Activated CD4-positive, alpha-beta T cell treated with anti-CD3 and anti-CD28 coated beads for 24 hours (primary cell): ENCODE results near the gene SAG.
A peak's percentile ranks its signal among the peaks of the same experiment; 100 is the strongest.
"Not testable (repeated sequence)": the region's sequence is repeated elsewhere in the genome, so short reads cannot be mapped to it uniquely, and the experiment has no call there.

Experiments
- DNase-seq, 2 donors: peaks; one replicate each; pipeline ENCODE4 v3.0.0-alpha.2; 2020; ENCODE audit warnings: low read depth in 2 of 2

SAG gene

DNA sequence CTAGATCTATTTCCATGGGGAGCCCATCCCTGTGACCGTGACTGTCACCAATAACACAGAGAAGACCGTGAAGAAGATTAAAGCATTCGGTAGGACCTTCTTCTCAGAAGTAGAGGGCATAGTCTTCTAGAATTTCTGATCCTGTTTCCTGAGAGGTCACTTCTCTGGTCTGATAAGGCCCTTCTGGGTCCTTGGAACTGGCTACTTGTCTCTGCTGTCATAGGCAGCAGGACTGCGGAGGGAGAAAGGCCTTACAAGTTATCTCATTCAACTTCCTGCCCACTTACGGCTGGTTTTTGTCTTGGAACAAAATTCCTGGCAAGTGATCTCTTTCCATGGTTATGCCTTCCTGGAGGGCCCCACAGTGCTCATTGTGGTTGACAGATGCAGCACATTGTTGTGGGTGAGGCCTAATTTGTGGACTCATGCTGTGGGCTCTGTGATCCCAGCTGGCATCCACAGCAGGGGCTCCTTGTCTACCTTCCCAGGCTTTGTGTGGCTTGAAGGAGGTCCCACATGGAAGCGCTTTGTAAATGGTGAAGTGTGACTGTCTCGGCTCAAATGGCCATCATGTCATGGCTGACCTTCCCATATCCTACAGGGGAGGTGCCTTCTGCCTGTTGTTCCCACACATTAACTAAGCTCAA lies 22.0 kb downstream of the SAG start:
- no peak for DNase-seq

DNA sequence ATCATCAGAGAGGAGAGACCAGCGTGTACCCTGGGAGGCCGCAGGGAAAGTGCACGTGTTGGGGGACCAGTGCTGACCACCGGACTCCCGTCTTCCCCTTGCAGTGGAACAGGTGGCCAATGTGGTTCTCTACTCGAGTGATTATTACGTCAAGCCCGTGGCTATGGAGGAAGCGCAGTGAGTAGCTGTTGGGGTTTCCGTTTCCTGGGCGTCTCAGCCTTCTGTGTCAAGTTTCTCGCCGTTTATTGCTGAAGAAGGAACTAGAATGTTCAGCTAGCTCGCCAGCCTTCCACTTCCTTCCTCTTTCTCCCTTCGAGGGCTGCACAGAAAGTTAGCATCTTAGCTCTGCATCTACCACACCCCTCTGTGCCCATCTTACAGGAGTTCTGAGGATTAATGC lies 23.9 kb downstream of the SAG start:
- peak; percentile 28 to 35 for DNase-seq

DNA sequence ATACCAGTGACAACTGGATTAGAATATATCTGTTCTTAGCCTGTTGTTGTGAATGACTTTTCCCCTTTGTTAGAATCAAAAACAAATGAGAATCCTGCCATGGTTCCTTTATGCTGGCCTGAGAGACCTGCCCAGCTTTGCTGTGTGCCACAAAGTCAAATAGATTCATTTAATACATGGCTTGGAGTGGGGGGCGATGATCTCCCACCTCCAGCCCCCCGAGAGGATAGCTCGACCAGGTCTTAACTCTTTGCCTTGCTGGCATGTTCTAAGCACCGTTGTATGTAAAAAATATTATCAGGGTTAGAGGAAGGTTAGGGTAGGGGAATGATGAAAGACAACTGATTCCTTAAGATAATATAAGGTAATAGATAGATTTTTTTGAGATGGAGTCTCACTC lies 24.5 kb downstream of the SAG start:
- no peak for DNase-seq

DNA sequence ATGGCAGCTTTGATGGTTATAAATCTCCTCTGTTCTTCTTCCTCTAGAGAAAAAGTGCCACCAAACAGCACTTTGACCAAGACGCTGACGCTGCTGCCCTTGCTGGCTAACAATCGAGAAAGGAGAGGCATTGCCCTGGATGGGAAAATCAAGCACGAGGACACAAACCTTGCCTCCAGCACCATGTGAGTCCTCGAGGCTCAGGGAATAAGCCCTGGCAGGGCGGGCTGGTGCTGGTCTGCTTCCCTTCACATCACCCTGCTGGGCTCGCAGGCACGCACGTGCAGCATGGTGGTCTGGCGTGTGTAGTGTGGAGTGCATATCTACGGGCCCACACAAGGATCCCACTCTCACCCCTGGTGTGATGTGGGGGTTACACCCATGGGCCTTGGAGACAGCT lies 27.3 kb downstream of the SAG start:
- DNase-seq: no peak

DNA sequence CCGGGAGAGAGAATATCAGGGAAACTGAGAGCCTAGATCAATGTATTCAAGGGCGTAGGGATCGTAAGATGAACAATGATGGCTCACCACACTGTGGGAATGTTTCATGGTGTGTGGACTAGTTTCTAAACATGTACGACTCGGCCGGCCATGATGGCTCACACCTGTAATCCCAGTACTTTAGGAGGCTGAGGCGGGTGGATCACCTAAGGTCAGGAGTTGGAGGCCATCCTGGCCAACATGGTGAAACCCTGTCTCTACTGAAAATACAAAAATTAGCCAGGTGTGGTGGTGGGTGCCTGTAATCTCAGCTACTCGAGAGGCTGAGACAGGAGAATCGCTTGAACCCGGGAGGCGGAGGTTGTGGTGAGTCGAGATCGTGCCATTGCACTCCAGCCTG lies 28.5 kb downstream of the SAG start:
- not testable (repeated sequence) for DNase-seq

DNA sequence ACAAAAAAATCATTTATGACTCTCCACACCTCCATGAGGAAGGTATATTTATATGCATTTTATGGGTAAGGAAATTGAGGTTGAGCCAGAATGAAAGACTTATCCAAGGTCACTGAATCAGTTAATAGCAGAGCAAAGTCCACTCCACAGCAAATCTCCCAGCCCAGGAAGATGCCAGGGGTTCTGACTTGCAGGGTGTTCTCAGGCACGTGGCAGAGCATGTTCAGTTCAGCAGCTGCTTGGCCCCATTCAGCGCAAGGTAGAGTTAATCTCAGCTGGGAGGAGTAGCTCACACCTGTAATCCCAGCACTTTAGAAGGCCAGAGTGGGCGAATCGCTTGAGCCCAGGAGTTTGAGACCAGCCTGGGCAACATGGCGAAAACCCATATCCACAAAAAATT lies 28.9 kb downstream of the SAG start:
- DNase-seq: no peak

DNA sequence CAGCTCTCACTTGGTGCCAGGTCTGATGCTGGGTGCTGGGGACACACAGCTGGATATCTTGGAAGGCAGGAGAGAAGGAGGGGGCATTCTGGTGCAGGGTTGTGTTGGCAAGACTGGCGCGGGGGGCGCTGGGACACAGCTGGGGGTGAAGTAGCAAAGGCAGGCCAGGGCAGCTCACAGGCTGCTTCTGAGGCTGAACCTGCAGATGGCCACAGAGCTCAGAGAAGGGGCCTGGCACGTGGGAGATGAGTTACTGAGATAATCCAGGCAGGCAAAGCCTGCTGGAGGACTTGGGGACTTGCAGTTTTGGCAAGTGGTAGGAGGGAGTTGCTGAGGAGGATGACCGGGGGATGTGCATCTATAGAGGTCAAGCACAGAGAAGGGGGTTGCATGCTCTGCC lies 30.4 kb downstream of the SAG start:
- DNase-seq: no peak

DNA sequence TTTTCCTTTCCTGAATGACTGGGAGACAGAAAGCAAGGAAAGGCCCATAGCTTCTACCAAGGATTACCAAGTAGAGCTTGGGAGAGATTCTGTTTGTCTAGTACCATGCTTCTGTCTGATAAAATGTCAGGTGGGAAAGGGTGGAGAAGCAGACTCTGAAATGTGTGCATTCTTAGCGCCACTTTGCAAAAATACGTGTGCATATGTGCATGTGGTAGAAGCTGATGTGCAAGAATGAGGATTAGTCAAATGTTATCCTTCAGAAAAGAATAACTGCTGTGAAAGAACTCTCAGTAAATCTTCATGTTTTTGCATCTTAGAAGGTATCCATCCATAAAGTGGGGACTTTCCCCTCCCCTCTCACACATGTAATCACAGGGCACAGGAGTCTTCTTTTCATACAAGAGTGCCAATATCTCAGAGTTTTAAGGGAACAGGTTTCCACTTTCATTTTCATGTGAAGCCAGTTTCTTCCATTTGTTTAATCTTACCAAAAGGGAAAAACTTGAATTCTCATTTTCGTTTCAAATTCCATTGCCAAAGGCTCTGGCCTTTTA lies 31.3 kb downstream of the SAG start:
- no peak for DNase-seq

DNA sequence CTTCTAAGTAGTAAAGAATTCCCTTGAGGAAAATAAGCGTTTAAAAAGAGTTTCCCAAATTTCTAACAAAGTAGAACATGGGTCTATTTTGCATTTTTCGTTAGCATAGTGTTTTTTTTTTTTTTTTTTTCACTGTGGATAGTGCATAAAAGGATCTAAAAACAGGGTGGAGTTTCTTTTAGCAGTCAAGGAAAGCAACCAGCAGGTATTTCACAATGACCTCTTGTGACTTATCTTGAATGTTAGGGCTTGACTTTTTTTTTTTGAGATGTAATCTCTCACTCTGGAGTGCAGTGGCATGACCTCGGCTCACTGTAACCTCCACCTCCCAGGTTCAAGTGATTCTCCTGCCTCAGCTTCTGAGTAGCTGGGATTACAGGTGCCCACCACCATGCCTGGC lies 31.8 kb downstream of the SAG start:
- DNase-seq: no peak

DNA sequence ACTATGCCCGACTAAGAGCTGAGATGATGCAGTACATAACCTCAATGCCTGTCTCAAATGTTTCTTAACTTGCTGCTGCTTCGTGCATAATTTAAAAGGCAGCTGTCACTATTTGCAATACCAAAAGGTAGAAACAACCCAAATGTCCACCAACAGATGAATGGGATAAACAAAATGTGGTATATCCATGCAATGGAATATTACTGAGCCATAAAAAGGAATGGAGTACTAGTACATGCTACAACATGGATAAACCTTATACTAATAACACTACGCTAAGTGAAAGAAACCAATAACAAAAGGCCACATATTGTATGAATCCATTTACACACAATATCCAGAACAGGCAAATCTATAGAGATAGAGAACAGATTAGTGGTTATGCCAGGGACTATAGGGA lies 33.7 kb downstream of the SAG start:
- no peak for DNase-seq

DNA sequence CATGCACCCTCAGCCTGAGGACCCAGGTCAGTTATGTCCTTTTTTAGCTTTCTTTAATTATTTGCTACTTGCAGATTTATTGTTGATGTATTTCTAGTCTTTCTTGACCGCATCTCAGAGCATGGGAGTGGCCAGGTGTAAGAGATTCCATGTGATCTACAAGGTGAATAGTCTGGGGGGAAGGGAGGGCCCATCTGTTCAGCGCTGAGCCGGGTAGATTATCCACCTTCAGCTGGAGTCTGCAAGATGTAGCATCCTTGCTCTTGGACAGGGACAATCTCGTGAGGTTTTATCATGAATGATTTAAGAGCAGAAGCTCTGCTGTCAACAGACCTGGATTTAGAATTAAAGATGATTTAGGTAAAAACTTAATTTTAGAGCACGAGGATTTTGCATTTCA lies 34.7 kb downstream of the SAG start:
- DNase-seq: no peak

DNA sequence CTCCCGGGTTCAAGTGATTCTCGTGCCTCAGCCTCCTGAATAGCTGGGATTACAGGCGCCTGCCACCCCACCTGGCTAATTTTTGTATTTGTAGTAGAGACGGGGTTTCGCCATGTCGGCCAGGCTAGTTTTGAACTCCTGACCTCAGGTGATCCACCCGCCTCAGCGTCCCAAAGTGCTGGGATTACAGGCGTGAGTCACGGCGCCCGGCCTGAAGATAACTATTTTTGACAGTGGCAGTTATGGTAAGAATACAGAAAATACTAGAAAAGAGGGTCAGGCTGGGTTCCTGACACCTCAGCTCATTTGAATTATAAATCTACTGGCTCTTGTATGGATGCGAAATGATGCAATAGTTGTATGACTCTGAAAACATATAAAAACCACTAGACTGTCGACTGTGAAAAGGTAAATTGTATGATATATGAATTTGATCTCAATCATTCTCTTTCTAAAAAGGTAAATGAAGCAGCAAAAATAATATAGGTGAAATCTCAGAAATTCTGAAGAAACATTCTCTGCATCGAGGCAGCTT lies 35.6 kb downstream of the SAG start:
- DNase-seq: no peak

DNA sequence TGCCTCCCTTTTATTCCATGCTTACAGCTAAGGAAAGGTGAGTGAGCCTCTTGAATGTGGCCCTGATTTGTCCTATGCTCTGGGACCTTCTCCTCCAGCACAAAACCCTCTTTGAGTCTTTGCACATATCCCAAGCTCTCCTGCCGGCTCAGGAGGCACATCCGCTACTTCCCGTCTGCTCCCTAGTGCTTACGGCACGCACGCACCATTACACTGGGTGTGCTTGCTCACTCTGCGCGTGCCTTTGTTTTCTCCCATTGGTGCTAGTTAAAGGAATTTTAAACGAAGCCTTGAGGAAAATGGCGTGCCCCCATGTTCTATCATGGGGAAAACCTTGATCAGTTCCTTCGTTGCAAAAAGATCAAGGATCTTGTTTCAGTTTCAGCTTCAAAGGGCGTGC lies 38.8 kb downstream of the SAG start:
- DNase-seq: no peak

DNA sequence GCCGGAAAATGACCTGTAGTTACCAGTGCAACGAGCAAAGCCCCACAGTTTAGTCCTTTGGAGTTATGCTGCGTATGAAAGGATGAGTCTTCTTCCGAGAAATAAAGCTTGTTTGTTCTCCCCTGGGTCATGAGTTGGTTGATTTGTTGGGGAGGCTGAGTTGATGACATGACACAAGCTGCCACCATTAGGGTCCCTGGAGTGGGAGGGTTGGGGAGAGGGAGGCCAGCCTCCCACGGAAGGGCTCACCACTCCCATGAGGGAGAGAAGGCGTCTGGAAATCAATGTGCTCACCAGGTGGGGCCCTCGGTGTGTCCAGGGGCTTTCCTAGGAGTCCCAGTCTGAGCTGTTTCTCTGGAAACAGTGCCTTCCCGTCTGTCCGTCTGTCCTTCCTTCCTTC lies 39.3 kb downstream of the SAG start:
- no peak for DNase-seq

DNA sequence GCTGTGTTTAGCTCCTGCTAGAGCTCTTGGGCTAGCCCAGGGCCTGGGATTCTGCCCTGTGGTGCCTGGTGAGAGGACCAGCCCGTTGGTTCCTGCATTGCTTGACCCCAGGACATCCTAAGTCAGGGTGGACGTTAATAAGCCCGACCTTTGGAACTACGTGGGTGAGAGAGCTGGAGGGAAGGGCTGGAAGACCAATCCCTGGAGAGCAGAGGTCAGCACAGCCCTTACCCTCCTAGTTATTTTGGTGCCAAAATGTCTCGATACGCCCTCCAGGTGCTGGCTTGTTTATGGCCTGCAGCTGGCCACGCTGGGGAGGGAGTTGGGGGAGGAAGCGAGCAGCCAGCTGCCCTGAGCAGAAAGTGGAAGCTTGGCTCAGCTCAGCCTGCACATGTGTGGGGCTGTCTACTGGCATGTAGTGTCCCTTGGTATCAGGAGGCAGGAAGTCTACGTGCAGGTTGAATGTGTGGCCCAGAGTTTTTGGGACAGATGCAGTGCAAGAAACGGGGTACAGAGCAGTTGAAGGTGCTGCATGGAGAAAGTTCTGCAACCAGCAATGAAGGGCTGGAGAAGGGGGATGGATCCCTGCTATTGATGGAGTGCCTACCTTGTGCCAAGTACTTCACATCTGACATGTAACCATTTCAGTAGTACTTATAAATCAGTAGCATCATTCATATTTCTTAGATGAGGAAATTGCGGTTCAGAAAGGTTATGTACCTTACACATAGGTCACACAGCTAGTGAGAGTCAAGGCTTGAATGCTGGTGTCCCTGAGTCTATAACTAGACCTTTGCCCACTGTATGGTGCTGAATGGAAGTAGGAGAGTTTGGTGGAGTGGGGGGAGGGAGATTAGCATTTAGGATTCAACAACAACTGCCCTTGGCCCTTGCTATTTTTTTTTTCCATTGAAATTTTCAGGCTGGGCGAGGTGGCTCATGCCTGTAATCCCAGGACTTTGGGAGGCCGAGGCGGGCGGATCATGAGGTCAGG lies 41.7 kb downstream of the SAG start:
- no peak for DNase-seq

DNA sequence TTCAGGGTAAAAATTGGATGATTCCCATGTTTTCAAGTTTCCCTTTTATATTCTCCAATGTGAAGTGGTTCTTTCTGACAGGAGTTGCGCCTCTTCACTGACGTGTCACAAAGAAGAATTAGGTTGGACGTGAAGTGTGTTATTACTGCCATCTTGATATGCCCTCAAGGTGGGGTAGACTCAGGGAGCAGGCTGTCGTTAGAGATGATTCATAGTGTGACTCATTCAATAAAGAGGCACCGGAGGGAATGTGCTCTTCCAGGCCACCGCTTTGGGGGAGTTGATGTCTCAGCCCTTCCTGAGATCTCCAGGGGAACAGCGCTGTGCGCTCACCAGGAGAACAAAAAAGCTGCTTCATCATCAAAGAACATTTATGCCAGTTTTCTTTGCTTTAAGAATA lies 43.1 kb downstream of the SAG start:
- peak in 1 of 2 donors; percentile 27 for DNase-seq

DNA sequence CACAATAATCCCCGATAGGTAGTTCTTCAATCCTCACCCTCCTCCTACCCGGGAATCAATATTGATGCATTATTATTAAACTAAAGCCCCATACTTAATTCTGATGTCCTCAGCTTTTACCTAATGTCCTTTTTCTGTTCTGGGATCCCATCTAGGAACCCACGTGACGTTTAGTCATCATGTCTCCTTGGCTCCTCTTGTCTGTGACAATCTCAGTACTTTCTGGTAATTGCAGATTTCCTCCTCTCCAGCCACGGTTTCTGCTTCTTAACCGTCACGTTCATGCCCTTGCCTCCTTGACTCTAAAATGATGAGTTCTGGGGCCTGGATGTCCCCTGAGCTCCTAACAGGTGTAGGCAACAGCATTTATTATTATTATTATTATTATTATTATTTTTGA lies 43.8 kb downstream of the SAG start:
- no peak for DNase-seq

DNA sequence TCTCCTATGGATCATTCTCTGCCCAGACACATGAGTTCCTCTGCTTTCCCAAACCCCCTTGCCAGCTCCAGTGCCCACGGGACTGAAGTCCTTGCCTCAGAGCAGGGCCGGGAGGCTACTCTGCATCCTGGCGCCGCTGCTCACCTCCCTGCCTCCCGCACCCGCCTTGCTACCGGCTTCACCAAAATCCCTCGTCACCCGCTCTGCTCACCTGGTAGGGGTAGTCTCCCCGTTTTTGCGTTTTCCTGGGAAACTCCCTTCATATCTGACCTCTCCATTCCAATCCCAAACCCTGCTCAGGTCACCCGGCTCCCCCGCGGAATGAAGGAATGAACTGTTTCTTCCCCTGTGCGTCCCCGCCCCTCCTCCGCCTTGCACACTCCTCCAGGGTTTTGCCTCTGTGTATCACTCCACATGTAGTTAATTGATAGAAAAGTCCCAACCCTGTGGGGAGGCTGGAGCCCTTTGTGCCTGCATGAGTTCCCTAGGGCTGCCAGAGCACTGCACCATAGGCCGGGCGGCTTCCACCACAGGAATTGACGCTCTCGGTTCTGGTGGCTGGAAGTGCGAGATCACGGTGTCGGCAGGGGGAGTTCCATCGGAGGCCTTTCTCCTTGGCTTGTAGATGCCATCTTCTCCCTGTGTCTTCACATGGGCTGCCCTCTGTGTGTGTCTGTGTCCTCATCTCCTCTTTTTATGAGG lies 44.7 kb downstream of the SAG start:
- no peak for DNase-seq

DNA sequence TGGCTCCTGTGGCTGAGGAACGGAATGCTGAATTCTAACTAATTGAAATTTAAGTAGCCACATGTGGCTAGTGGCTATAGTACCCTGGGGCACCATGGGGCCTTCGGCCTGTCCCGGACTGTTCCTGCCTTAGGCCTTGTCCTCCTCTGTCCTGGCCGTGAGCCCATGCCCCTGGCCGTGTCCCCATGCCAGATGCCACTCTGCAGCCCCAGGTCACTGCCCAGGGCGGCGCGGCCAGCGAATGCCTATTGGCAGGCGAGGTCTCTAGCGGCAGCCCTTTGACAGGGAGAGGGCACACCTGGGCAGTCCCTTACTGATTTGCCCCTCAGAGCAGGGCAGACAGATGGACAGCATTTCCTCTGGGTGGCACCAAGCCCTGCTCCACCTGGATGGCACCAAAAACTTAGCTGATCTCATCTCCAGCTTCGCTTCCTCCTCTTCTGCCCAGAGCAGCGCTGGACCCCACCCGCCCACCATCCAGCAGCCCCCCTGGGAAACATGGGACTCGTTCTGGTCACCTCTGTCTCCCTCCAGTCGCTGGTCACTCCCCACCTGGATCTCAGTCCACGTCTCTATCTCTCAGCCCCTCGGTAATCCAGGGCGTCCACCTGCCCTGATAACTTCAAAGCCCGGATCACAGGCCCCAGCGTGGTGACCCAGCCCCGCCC lies 45.6 kb downstream of the SAG start:
- no peak for DNase-seq

DNA sequence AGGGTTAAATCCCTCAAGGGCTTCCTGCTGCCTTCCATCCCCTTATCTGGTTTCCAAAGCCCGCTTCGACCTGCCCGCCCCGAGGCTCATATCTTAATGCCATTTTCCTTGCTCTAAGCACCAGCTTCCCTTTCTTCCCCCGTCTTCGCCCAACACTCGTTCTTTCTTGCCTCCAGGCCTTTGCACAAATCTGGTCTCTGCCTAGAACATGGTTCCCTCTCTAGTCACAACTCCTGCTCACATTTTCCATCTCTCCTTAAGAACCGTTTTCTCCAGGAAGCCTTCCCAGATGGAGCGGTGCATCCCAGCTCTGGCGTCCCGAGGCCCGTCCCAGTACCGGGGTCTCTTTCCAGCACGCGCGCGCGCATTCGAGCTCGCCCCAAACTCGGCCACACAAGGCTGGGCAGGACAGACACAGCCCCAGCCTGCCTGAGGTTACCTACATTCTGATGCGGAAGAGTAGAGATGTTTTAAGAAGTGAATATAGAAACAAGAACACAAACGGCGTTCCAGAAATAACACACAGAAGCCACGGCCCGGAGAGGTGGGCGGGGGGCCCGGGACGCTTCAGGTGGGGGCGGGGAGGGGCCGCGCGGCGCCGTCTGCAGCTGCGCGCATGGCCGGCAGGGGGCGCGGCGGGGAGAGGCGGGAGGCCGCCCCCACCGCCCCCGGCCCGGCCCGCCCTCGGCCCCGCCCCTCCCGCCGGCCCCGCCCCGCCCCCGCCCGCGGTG lies 46.3 kb downstream of the SAG start, which contains the start of gene DGKD:
Gene DGKD, plus strand, starts transcription at position 726 of the 731 bp plus-strand sequence. CDS start 25 bp downstream, outside the sequence.
- DNase-seq: peak; percentile 54 to 72

DNA sequence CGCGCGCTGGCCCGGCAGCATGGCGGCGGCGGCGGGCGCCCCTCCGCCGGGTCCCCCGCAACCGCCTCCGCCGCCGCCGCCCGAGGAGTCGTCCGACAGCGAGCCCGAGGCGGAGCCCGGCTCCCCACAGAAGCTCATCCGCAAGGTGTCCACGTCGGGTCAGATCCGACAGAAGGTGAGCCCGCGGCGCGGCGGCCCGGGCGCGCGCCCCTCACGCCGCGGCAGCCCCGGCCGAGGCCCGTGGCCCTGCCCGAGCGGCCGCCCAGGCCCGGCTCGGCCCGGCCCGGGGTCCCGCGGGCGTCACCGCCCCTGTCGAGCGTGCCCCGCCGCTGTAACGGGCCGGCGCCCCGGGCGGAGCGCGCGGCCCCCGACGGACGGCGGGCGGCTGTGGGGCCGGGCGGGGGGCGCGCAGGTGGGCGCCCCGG lies 46.9 kb downstream of the SAG start:
- DNase-seq: no peak
